ENCODE measurements around the gene PEX26. TPM values are rescaled to one million over a fixed set of nuclear protein-coding genes. Genes with fewer than 3 reads are reported as not detected.

The PEX26 gene
- total and polyA plus RNA-seq, 4 donors: 3.5 to 21.0 (median 16.9) TPM

GRCh38 chr22:18065256-18065655 is 12.5 kb upstream of the PEX26 start:
- Histone ChIP-seq H3K9me3 (ENCODE audit: control insufficient read depth in 4 of 4, low read length in 3 of 4) (no peaks in the 10 kb centered on the region), H3K27ac (ENCODE audit: low read depth in 1 of 2, low read length in 2 of 2) (no peak overlapping the region), H3K27me3 (ENCODE audit: control insufficient read depth in 4 of 4, insufficient read depth in 4 of 4, low read length in 3 of 4) (no peaks in the 10 kb centered on the region), H3K9ac (ENCODE audit: low read depth in 1 of 2, low read length in 2 of 2) (no peak overlapping the region), H3K36me3 (ENCODE audit: control insufficient read depth in 4 of 4, insufficient read depth in 3 of 4, low read depth in 1 of 4, low read length in 3 of 4) (no peaks in the 10 kb centered on the region), H3K4me1 (ENCODE audit: control insufficient read depth in 4 of 4, insufficient read depth in 4 of 4, low read length in 3 of 4) (peaks cover 5 to 16% (median 9%) of the 10 kb centered on the region in 4 donors), H3K4me3 (ENCODE audit: low read depth in 1 of 3, low read length in 3 of 3) (no peak overlapping the region)
- TF ChIP-seq YY1 (IDR thresholded peaks at IDR 0.05) (no peak), GABPA (IDR thresholded peaks at IDR 0.05 in 1 of 2, conservative IDR thresholded peaks at IDR 0.05 in 1 of 2) (no peak), HNF4G (IDR thresholded peaks at IDR 0.05) (no peak), REST (IDR thresholded peaks at IDR 0.05) (no peak), RXRA (IDR thresholded peaks at IDR 0.05) (no peak), HNF4A (conservative IDR thresholded peaks at IDR 0.05) (no peak), ATF3 (IDR thresholded peaks at IDR 0.05) (no peak), FOXA2 (IDR thresholded peaks at IDR 0.05) (no peak)
- no peak for DNase-seq (ENCODE audit: low spot score)
- 78% methylated on average over 9 of the region's 9 CpGs for WGBS

GRCh38 chr22:18066181-18066859 is 11.5 kb upstream of the PEX26 start:
- H3K36me3 ChIP-seq (ENCODE audit: control insufficient read depth in 4 of 4, insufficient read depth in 3 of 4, low read depth in 1 of 4, low read length in 3 of 4): no peaks in the 10 kb centered on the region
- no peak overlapping the region for H3K27ac ChIP-seq (ENCODE audit: low read depth in 1 of 2, low read length in 2 of 2)
- H3K27me3 ChIP-seq (ENCODE audit: control insufficient read depth in 4 of 4, insufficient read depth in 4 of 4, low read length in 3 of 4): no peaks in the 10 kb centered on the region
- peaks cover 1 to 10% (median 4%) of the 10 kb centered on the region in 4 donors for H3K4me1 ChIP-seq (ENCODE audit: control insufficient read depth in 4 of 4, insufficient read depth in 4 of 4, low read length in 3 of 4)
- H3K4me3 ChIP-seq (ENCODE audit: low read depth in 1 of 3, low read length in 3 of 3): no peak overlapping the region
- DNase-seq (ENCODE audit: low spot score): no peak
- no peaks in the 10 kb centered on the region for H3K9me3 ChIP-seq (ENCODE audit: control insufficient read depth in 4 of 4, low read length in 3 of 4)
- no peak for TF ChIP-seq FOXA2 (IDR thresholded peaks at IDR 0.05)
- no peak for TF ChIP-seq ATF3 (IDR thresholded peaks at IDR 0.05)
- peak; percentile 46 for TF ChIP-seq SP1 (IDR thresholded peaks at IDR 0.05)
- TF ChIP-seq YY1 (IDR thresholded peaks at IDR 0.05): no peak
- peak in 1 of 2 donors; percentile 18 for TF ChIP-seq JUND (IDR thresholded peaks at IDR 0.05)
- peak; percentile 34 to 58 for TF ChIP-seq RXRA (IDR thresholded peaks at IDR 0.05)
- TF ChIP-seq REST (IDR thresholded peaks at IDR 0.05): no peak
- TF ChIP-seq HNF4A (conservative IDR thresholded peaks at IDR 0.05): peak; percentile 66
- TF ChIP-seq TAF1 (conservative IDR thresholded peaks at IDR 0.05): no peak
- TF ChIP-seq ZBTB33 (IDR thresholded peaks at IDR 0.05): no peak
- TF ChIP-seq FOXA1 (IDR thresholded peaks at IDR 0.05): no peak
- no peak for TF ChIP-seq MAX (IDR thresholded peaks at IDR 0.05)
- no peak overlapping the region for H3K9ac ChIP-seq (ENCODE audit: low read depth in 1 of 2, low read length in 2 of 2)
- WGBS: 46% methylated on average over 12 of the region's 12 CpGs

Data from liver (tissue), 9 donors.